OCI-M1 (cell line): ENCODE data around the gene GPM6B.

Experiments used
- DNase-seq: peaks from one replicate; lab custom pipeline; 2025; lab: John Stamatoyannopoulos, UW

GPM6B gene, protein sequence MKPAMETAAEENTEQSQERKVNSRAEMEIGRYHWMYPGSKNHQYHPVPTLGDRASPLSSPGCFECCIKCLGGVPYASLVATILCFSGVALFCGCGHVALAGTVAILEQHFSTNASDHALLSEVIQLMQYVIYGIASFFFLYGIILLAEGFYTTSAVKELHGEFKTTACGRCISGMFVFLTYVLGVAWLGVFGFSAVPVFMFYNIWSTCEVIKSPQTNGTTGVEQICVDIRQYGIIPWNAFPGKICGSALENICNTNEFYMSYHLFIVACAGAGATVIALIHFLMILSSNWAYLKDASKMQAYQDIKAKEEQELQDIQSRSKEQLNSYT

DNA sequence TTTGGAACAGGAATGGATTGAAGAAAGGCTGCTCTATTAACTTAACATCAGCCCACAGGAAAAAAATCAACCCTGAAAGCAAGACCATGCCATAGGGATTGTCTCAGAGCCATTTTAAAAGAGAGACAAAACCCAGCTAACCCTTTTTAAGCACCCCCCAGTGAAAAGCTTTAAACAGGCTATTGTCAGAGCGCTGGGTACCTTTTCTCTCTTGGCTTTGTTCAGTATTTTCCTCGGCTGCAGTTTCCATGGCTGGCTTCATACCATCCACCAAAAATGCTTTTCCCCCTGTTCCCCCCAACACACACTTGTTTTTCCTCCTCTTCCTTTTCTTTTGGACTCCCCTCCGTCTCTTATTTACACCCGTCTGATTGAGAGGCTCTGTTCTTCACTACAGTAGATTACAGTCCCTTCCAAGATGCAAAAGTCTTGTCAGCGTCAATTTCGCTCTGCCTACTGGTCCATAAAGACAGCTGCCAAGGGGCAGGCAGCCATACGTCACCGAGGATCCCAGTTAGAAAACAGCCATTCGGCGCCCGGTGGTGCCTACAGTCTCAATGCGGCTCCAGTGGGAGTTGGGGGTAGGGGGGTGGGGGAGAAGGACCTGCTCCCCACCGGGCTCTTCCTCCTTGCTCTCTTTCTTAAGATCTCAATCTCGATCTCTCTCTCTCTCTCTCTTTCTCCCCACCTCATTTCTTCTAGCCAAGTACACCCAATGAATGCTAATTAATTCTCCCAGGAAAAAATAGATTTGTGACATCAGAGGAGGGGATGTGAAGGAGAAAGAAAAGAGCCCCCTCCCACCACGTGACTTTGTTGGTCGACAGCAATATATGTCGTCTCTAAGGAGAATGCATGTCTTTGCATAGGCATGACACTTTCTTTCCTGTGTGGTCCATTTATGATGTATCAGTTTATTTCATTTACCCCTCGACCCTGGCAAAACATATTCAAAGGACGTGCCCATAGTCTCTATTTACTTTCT is at the start of gene GPM6B:
GPM6B (minus strand) TSS at position 451 of the 985 bp plus-strand sequence; CDS start at position 262, 189 bp downstream.
- DNase-seq = no peak

DNA sequence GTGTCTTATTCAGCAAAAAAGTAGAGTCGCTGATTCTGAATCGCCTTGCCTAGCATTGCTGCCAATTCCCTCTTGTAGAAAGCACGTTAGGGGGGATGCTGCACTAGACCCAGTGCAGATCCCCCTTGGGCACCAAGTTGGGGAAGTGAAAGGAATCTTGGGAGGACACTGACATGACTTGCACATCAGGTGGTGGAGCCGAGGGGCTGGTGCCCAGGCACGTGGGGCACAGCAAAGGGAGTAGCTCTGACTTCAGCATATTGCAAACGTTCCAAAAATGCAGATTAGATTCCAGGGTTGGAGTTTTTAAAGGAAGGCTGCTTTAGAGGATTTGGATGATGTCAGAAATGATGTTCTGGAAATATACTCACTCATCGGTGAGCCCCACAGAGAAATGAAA is 47.4 kb upstream of the GPM6B start:
- DNase-seq = no peak

DNA sequence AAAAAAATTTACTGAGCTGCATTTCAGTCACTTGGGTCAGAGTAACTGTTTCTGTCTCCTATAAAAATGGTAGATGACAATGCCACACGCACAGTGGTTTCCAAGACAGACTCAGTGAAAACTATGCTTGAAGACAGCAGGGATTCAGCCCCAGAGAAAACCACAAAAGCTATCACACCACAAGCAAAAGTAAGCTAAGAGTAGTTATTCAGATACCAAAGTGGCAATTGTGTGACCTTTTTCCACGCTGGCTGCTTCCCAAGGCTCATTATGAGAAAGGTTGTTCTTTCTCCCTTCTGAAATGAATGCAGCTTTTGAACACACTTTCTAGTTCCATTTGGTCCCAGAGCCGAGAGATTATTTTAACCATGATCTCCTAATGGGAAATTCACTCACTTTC is 46.4 kb upstream of the GPM6B start:
- DNase-seq = no peak

DNA sequence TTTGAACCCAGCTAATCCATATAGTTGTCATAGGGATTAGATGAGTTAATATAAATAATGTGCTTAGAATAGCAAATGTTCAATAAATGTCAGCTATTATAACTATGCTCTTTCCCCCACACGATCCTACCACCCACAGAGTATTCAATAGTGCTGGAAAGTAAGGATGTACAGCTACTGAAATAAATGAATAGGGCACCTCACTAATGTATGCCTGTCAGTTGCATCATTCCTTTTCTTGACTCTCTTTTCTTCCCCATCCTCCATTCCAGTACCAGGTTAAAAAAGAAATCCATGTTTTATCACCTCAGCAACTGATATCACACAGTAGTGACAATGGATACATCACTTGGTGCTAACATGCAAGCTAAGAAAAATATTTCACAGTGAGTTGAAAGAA is 42.8 kb upstream of the GPM6B start:
- DNase-seq = no peak

DNA sequence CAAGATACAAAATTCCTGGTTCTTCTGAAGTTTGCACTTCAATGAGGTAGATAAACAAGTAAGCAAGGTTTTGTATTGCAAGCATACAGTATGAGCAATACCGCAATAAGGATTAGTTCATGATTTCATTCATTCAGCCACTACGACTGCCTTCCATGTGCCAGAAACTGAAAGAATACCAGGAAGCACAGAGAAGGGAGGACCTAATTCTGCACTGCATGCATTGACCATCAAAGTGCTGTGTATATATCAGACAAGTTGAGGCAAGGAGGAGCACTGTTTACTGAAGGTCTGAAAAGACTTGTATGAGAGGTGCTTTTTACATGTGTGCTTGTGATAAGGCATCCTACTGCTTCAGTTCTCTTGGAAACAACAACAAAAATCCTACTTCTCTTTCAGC is 40.9 kb upstream of the GPM6B start:
- DNase-seq = no peak

DNA sequence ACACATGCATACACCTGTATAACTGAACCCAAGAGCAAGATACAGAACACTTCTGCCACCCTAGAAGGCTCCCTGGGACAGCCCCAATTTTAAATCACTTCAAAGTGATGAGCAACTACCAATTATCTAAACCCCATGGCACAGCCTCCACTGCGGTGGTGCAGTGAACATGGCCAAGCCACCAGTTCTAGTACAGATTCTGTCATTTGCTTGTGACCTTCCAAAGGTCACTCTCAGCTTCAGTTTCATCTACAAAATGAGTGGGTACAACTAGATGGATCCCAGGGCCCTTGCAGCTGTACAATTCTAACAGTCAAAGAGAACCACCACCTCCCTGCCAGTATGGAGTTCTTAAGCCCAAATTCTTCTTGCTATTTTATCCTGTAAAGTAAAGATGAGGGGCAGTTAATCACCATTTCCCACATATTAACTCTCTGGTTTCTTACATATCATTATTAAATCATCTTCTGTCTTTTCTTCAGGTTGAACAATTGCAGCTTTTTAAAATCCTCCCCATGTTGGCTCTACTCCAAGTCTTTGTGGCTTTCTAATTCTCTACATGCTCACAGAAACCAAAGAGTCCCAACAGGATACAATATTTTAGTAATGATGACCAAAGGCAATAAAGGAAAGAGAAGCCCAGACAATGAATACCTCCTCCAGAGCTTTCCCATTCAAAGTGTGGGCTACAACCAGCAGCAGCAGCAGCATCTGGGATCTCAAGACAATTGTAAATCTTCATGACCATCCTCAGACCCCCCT is 39.0 kb upstream of the GPM6B start:
- DNase-seq = no peak

DNA sequence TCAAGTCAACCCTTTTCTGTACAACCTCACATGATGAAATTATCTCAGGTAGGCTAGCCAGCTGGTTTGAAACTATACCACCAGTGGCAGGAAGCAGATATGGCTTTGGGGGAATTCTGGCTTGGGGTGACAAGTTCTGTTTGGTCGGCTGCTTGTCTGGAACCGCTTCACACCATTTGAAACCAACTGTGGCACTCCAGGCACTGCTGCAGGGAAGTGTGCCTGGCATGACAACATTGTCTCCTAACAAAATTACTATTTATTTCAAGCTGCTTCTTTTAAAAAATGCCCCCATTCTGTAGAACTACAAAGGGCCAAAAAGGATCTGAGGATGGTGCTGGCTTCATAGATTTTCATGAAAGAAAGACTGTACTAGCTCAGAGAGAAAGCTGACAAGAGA is 37.1 kb upstream of the GPM6B start:
- DNase-seq = no peak

DNA sequence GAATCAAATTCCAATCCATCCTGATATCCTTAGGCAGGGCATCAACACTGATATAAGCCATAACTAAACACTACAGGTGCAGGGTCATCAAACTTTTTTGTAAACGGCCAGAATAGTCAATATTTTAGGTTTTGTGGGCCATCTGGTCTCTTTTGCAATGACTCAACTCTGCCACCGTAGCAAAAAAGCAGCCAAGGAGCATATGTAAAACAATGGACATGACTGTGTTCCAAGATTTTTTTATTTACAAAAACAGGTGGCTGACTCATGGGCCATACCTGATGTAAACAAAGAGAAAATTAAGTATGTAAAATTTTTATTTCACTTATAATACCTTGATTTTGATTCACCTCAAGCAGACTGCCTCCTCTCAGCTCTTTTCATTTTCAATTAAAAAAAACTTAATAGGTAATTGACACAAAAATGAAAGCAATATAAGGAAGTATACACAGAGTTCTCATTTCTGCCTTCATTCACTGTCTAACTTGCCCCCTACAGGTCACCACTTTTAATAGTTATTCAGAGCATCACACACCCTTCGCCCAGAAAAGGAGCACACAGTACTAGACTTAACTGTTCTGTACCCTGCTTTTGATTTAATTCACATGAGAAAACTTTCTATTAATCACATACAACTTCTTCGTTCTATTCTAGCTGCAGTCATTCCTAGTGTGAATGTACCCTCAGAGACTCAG is 35.3 kb upstream of the GPM6B start:
- DNase-seq = peak; percentile 29

DNA sequence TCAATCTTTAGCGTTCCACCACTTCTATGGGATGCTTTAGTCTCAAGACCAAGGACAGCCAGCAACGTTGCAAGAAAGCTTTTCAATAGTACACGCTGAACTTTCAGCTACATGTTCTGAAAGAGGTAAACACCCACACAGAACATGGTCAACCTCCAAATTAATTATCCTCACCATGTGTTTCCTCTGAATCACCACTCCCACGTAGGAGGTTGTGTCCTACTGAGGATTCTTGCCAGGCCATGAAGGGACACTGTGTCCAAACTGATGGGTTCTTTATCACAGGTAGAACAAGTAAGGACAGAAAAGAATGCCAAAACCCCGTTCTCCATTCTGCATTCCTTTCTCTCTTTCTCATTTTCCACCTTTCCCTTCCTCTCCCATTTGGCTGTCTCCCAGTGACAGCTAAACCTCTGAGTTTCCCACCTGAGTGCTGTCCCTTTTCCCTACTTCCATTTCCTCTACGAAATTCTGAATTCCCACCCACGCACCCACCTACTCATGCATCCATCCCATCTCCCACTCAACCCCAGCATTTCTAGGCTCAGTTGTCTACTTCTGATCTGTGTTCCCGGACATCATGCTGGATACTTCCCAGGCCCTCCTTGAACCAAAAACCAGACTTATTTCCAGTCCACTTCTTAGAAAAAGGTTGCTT is 29.0 kb upstream of the GPM6B start:
- DNase-seq = no peak

DNA sequence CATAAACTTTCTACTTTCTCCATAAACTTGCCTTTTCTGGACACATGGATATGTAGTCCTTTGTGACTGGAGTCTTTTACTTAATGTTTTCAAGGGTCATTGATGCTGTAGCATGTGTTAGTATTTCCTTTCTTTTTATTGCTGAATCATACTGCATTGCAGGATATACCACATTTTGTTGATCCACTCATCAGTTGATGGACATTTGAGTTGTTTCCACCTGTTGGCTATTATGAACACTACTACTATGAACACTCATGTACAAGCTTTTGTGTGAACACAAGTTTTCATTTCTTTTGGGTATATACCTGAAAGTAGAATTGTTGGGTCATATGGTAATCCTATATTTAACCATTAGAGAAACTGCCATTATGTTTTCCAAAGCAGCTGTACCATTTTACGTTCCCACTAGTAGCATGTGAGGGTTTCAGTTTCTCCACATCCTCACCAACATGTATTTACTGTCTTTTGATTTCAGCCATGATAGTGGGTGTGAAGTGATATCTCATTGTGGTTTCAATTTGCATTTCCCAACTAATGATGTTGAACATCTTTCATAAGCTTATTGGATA is 26.3 kb upstream of the GPM6B start:
- DNase-seq = no peak

DNA sequence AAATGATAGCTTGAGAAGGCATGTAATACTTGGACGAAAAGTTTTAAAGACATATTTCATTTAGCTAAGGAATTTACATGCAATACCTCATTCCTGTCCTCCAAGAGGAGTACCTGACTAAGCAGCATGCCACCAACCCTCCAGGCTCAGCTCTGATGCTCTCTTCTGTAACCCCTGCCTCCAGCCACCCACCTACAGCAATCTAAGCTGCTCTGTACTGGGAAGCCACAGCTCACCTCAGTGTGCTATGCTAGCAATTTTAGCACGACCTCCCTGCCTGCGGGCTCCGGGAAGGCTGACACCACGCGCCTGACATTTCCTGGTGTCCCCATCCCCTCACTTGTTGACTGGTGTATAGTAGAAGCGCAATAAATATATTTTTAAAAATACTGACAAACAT is 23.2 kb upstream of the GPM6B start:
- no peak for DNase-seq

DNA sequence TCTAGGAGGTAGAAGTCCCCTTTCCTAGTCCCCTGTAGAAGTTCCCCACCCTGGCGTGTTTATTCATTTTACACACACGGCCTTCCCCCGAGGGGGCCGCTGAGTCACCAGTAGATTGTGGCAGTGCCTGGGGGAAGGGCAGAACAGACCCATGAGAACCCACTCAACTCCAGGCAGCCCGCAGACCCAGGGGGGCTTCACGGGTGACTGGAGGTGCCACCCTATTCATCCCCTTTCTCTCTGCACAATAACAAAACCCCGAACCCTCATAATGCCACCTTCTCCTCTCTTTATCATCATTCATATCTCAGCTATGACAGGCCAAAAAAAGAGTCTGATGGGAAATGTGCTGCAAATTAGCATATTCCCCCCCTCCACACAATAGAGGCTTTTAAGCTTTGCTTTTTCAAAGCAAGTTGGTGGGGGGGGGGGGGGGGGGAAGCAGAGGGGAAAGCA is 20.4 kb upstream of the GPM6B start:
- DNase-seq = no peak

DNA sequence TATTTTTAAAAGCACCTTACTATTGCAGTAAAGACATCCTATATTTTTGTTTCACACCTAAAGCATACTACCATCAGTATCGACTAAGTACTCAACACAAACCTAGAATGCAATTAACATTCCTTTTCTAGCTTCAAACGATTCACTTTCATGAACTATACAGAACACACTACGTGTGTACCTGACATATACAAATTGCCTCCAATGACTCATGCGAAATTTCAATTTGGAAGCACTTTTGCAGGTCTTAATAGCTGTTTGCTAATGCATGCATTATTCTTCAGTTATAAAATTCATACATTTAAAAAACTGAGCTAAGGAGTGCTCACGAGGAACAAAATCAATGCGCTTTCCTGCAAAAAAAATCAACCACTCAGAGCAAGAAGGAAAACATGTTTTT is 19.7 kb upstream of the GPM6B start:
- DNase-seq = no peak

DNA sequence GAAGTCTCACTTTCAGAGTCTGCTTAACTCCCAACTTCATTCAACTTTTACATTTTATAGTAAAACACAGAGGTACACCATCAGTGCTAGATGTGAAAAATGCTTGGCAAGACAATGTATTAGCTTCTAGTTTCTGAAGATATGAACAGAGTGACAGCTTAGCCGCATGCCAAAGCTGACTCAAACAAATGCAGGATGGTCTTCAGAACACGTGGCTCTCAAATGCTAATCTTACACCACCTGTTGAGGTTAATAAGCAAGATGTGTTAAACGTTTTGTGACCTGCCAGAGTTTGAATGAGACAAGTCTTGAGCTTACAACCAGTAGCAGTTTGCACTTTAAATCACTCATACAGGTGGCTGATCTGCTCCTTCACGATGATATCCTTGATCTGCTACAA is 18.9 kb upstream of the GPM6B start:
- no peak for DNase-seq

DNA sequence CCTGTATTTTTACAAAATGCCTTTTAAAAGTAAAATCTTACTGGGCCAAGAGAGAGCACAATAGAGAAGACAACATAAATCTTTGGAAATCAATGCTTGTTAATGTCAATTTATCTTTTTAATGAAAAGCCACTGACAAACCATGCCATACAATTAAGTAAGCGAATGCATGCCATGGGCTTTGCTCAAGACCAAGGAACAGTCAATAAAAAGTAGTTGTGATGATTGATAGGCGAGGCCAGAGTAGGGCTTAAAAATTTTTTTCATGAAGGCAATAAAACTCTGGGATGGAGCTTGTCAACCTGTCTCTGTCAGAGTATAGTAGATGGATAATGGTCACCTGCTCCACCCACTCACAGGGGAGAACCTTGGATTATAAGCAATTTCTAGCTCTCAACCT is 17.5 kb upstream of the GPM6B start:
- DNase-seq = no peak

DNA sequence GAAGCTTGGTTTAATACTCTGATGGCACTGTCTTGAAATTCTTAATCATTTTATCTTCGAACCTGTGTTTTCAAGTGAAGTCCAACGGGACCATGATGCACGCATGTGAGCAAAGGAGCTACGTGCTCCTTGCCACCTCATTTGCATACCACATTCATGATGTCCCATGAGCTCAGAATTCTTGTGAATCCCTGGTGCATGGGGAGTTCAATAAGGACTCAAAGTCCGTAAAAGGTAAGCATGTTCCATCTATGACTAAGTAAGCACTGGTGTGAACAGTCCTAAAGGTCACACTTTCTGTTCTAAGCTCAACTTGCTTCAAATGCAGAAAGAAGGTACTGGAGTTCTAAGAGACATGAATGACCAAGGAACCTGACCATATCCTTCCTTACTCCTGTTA is 13.1 kb upstream of the GPM6B start:
- DNase-seq = no peak

DNA sequence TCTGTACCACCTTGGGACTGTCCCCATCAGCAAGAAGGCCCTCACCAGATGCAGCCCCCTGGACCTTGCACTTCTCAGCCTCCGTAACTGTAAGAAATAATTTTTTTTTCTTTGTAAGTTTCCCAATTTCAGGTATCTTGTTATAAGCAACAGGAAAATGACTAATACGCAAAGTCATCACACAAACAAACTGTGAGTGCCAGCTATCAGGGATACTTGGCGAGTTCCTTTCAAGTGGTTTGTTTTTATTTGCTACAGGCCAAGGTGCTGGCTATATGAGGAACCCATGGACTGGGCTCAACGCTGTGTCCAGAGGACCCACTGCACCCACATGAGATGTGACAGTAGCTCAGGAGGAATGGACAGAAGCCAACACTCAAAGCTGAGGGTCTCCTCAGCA is 11.5 kb upstream of the GPM6B start:
- no peak for DNase-seq

DNA sequence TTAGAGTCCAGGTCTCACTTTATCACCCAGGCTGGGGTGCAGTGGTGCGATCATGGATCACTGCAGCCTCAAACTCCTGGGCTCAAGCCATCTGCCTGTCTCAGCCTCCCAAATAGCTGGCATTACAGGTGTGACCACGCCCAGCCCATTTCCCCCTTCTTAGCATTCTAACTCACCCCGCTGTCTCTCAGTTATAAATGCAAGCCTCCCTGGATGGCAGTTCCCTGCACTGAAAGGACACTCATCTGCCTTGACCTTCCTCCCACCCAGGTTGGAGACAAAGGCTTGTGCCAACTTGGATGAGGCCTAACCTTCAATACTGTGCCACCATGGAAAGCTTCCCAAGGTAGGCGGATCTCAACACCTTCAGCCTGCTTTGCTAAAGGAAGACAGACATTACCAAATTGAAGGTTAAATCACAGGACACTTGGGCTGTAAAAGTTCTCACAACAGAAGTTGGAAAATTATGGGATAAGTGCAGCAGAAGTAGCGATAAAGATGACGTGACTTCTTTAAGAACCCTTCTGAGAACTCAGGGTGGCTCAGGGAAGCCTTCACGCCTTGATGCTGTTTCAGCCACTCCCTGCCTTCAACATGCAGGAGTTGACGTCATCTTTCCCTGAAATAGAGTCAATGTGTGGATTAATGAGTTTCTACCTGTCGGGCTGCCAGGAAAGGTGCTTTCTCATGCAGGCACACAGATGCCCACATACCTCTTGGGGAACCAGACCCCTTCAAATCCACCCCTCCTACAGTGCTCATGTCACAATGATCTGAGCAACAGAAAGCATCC is 10.6 kb upstream of the GPM6B start:
- DNase-seq = no peak

DNA sequence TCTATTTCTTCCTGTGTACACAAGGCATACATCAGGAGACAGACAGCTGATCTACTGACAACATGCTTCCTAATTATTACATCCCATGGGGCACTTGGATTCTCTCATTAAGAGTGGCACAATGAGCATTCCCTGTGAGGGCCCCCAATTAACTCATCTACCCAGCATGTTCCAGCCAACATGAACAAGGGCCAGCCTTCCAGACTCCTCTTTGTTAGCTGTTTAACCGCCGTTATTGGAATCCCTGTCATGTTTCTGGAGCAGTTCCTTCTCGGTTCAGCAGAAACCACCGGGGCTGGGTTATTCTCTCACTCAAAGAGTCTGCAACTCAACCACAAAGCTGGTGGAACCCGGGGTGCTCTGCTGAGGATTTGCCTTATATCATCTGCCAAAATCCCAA is 9.9 kb upstream of the GPM6B start:
- DNase-seq = no peak

DNA sequence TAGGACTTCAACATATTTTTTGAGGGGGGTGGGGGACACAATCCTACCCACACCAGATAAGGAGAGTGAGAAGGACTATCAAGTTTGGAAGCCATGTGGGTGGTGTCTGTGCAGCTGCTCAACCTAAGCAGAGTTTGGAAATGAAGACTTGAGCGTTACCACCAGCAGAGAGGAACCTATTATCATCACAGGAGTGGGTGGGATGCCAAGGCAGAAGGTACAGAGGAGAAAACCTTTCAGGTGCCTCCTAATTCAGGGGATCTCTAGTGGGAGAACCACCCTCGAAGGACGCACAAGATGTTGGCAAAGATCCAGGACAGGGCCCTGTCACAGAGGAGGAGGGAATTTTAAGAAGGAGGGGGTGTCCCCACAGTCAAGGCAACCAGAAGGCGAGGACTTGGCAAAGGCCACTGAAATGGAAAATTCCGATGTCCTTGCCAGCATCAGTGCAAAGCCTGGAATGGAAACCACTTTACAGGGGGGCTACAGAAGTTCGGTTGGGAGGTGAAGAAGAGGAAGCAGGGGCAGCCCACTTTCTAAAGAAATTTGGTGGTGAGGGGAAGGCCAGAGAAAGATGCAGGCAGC is 8.4 kb upstream of the GPM6B start:
- DNase-seq = no peak
